Activated T-helper 1 cell treated with Interleukin-2 at 50 U/mL for 16 hours (primary cell): Measurements from ENCODE around the gene KRTAP10-5.
A peak's percentile ranks its signal among the peaks of the same experiment; 100 is the strongest.

Source experiments
- DNase-seq: peaks from one replicate; pipeline ENCODE4 v3.0.0-alpha.2; 2020; ENCODE audit warnings: low read depth

KRTAP10-5 gene

DNA sequence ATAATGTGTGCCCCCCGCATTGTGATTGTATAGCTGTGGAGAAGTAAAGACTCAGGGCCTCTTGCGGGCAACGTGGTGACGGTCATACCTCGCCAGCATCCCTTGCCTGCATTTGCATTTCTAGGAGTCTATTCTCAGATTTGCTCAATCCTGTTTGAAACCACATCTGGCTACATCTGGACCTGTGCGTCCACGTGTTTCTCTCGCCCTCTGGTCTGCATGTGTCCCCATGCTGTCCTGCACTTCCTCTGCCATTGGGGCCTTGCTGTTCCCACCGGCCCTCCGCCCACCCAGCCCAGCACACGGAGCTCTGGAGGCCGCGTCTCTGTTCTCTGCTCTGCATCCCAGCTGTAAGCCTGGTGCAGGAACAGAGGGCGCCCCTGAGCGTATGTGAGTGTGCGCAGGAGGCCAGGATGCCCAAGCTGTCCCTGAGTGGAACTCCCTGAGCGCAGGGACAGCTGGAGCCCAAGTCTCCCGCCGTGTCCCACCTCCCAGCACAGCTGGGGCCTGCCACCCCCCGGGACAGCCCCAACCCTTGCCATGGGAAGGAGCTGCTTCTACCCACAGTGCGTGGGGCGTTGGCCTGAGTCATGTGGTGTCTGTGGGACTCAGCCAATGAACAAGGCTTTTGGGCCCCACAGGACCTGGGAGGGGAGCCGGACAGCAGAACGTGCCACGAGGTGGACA, 30.7 kb downstream of the KRTAP10-5 start:
- no peak for DNase-seq

DNA sequence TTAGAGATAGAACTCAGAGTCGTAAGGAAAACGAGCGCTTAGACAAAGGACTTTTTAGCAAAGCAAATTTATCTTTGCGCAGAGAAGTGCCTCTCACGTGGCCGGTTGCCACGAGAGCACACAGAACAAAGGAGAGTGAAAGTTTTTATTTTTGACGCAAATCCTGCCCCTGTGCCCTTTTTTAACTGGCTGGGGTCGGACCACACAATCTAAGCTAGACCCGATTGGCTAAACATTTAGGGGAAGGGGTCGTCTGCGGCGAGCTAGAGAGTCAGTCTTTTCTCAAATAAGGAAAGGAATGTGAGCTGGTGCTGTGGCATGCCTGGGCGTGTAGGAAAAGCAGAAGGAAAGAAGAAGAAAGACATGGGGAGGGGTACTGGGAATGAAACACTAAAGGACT, 31.5 kb downstream of the KRTAP10-5 start:
- DNase-seq, result no peak

DNA sequence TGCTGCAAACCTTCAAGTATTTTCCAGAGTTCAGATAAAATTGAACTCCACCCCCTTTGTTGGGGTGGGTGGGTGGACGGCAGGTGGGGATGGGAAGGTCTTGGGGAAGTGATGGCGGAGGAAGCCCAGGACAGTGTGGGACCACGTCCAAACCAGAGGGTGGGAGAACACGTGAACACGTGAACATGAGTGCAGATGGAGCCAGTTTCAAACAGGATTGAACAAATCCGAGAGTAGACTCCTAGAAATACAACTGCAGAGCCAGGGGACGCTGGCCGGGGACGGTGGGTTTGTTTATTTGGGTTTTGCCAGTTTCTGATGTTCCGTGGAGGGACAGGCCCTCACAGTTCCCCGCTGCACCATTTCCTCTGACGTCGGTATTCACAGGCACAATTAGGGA, 32.0 kb downstream of the KRTAP10-5 start:
- DNase-seq, result no peak

DNA sequence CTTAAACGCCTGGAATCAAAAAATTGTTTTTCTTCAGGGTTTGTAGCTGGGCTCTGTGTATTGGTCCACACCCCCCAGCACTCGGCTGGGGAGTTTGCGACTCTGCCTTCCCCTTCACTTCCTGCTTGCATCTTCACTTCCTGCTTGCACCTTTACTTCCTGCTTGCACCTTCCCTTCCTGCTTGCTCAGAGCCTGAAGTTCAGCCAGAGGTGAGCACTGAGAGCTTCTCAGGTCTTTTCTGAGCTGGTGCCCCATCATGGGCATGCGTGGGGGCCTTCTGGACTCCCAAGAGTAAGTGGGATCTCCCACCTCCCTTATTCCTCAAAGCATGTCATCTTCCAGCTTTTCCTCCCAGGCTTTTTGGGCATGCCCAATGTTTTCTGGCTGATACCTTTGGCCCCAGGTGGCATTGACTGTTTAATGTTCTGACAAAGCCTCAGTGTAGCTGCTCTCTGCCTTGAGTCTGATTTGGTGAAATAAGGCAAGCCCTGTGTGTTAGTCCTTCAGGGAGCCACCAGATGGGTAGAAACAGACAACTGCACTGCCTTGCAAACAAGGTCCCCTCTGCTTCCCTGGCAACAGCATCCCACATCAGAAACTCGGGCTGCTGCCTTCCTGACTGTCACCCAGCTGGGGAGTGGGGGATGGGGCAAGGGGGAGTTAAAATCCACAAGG, 32.6 kb downstream of the KRTAP10-5 start:
- DNase-seq, result peak; percentile 24

DNA sequence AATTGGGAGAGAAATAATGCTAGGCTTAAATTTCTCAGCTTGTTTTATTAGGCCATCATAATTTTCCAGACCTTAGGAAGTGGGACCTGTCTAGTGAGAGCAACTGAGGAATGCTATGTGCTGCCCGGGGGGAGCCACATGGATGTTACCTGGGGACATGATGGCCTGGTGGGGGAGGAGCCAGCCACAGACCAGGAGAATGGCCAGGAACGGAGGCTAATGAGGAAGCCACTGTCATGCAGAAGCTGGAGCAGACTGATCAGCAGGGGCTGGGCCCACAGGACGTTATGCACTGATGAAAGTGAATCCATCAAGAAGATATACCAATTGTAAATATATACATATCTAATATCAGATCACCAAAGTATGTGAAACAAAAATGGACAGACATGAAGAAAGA, 35.8 kb downstream of the KRTAP10-5 start:
- DNase-seq, result no peak

DNA sequence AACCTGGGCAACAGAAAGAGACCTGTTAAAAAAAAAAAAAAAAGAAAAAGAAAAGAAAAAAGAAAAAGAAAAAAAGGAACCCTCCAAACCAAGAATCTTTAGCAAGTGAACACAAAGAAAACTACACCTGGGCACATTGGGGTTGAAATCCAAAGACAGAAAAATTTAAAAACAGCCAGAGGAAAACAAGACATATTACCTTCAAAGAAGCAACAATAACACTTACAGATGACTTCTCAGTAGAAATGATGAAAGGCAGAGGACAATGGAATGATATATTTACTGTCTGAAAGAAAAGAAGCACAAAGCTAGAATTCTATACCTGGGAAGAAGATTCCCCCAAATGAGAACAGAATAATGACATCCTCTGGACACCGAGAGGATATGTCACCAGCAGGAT, 37.7 kb downstream of the KRTAP10-5 start:
- no peak for DNase-seq

DNA sequence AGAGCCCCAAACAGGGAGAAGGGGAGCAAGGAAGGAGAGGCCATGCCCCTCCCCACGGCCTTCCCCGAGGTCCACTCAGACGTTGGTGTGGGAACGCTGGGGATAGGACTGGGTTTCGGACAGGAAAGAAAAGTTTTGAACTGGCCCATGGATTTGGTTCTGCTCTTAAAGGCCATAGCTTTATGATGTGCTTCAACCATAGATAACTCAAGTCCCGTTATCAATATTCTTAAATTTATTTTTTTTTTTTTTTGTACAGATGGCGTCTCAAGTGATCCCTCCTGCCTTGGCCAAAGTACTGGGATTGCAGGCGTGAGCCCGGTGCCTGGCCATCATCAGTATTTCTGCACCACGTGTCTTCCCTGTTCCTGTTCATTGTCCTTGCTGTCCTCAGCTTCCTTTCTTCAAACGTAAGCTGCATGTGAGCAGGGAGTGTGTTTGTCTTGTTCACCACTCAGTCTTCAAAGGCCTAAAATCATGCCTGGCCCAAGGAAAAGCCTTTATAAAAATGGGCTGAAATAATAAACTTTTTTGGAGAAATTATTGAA, 39.6 kb downstream of the KRTAP10-5 start:
- DNase-seq, result no peak

DNA sequence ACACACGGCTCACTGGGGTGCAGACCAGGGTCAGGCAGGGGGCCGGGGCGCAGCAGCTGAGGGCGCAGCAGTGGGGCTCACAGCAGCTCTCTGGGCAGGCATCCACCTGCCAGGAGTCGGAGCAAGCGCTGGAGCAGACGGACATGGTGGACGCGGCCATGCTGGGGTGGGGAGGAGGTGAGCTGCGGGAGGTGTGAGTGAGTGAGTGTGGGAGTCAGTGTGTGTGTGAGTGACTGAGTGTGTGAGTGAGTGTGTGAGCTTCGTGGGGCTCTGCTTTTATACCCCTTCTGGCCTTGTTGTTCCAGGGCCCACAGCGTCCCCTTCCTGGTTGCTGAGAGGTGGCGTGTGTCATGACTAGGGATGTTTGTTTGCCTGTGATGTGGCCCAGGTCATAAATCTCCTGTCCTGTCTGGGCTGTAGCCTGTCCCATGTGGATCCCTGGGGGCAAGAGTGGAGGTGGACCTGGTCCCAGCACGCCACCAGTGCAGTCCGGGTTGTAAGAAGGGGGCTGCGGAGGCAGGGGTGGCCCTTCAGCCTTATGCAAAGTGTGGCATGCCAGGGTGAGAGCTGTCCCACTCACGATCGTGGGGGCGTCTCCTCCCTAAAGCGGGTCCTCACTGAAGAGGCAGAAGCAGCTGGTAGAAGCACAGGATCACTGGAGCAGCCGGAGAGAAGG, 40.3 kb downstream of the KRTAP10-5 start, which contains the start of gene KRTAP10-1:
Gene KRTAP10-1 (minus strand): TSS at position 205 of the 676 bp plus-strand sequence. CDS start 45 bp downstream, at position 160.
- no peak for DNase-seq

DNA sequence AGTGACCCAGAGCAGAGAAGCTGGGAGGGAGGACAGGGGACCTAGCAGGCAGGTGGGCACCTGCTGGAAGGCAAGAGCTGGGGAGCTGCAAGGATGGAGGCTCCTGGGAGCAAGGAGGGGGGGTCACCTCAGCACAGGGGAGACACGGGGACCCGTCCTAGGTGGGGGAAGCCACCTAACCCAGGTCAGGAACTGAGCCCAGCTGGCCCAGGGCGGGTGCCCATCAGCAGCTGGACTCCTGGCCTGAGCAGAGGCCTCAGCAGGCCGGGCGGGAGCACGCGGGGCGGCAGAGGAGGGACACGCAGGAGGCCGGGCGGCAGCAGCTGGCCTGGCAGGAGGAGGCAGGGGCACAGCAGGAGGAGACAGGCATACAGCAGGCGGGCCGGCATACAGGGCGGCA, 41.4 kb downstream of the KRTAP10-5 start:
- DNase-seq, result no peak

DNA sequence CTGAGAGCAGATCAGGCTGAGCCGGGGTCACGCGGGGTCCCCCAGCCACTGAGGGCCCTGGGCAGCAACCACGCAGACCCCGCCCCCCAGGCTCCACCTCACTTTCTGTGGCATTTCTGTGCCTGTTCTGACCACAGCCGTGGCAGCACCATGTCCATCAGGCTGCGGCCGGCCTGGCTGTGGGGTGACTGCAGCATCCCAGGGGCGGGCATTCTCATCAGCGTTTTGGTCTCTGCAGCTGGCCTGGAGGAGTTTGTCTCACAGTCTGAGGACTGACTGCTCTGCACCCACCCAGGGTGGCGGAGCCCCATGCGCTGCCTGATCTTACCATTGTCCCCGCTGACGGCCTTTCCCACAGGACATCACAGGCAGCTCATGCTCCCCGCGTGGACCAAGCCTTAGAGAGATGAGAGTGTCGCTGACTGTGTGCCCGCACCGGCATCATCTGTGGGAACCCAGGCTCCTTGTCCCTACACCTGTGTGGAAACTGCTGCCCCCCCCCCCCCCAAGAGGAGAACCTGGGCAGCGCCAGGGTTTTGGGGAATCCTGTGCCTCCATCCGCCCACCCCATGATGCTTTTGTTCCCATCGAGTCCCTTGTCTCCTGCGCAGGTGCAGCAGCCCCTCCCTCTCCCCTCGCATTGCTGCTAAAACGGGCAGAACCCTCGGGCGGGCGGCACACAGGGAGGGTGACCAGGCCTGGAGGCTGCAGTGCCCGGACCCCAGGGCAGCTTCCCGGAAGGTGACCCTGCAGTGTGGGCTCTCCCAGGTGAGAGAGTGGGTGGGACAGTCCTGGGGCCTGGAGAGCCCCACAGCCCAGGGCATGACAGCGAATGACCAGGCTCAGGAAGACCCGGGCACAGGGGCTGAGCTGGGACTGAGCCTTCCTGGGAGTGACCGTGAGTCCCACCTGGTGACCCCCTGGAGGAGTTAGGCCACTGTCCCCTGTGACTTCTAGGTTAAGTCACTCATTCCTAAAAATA, 42.2 kb downstream of the KRTAP10-5 start:
- no peak for DNase-seq

DNA sequence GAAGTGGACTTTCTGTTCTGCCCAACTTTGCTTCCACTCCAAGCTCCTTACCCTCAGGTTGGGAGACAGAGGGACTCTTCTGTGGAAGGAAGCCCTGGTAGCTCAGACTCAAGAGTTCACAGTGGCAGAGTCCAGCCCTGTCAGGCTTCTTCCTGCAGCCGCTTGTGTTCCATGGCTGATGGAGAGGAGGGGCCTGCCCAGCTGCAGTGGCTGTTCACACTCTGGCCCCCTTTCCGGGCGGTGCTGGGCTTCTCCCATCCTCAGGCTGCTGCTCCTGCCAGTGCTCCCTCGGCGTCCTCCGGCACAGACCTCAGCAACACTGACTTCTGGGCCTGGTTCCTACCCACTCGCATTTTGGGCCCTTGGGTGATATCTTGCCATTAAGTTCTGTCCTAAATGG, 44.4 kb downstream of the KRTAP10-5 start:
- no peak for DNase-seq

DNA sequence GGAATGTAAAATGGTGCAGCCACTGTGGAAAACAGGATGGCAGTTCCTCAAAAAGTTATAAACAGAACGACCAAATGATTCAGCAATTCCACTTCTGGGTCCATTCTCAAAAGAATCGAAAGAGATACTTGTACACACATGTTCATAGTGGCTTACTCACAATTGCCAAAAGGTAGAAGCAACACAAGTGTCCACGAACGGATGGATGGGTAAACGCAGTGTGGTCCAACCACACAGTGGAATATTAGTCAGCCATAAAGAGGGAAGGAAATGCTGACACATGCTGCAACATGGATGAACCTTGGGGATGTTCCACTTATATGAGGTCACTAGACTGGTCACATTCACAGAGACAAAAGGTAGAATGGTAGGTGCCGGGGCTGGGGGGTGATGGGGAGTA, 45.7 kb downstream of the KRTAP10-5 start:
- DNase-seq, result no peak

DNA sequence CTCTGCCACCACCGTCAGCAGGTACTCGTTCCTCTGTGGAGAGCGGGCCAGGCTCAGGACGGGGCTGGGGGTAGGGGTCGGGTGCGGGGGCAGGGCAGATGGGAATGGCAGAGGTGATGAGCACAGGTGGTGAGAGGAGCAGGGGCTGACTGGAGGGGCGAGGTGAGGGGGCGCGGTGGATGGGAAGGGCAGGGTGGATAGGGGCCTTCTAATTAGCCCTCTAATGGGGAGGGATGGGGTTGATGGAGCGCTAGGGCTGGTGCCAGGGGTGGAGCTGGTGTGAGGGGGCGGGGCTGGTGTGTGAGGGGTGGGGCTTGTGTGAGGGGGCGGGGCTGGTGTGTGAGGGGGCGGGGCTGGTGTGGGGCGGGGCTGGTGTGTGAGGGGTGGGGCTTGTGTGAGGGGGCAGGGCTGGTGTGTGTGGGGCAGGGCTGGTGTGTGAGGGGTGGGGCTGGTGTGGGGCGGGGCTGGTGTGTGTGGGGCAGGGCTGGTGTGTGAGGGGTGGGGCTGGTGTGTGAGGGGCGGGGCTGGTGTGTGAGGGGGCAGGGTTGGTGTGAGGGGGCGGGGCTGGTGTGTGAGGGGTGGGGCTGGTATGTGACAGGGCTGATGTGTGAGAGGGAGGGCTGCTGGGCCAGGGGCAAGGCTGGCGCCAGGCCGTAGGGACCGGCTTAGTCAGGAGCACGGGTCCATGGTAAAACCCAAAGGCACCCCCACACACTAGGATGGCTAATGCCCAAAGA, 46.3 kb downstream of the KRTAP10-5 start:
- DNase-seq, result no peak

DNA sequence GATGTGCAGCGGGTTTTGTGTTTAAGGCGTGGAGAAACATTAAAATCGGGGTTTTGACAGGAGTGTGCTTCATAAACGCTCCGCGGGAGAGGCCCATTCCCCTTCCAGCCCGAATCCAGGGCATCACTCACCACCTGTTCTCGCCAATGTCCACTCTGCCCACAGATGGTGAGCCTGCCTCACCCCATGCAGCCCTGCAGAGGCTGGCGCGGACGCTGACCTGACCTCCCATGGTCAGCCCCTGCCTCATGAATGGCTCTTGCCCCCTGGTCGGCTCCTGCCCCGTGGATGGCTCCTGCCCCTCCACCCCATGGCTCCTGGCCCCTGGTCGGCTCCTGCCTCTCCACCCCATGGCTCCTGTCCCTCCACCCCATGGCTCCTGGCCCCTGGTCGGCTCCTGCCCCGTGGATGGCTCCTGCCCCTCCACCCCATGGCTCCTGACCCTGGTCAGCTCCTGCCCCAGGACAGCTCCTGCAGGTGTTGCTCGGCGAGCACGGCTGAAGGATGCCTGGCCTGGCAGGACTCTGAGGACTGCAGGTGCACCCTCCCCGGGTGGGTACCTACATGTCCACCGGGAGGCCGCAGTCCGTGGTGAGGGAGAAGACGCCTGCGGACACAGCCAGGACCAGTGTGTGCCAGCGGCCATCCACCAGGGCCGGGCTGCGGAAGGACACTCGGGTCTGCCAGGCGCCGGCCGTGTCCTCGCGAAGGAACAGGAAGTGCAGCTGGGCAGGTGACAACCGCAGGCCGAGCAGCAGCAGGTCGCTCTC, 47.1 kb downstream of the KRTAP10-5 start:
- no peak for DNase-seq

DNA sequence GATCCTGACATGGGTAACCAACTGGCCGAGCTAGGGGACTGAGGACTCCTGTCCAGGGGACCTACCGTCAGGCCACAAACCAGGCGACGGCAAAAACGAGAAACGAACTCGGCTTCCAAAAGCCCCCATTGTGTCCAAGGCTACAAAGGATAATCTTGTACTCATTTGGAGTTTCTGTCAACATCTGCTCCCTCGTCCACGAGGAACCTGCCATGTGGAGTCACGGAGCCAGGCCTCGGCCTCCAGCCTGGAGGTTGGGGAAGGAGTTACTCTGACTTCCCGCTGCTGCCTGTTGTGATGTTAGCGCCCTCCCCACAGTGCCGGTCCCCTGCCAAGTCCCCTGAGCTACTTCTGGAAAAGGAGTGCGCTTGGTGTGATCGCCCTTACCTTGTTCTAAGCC, 47.7 kb downstream of the KRTAP10-5 start:
- no peak for DNase-seq

DNA sequence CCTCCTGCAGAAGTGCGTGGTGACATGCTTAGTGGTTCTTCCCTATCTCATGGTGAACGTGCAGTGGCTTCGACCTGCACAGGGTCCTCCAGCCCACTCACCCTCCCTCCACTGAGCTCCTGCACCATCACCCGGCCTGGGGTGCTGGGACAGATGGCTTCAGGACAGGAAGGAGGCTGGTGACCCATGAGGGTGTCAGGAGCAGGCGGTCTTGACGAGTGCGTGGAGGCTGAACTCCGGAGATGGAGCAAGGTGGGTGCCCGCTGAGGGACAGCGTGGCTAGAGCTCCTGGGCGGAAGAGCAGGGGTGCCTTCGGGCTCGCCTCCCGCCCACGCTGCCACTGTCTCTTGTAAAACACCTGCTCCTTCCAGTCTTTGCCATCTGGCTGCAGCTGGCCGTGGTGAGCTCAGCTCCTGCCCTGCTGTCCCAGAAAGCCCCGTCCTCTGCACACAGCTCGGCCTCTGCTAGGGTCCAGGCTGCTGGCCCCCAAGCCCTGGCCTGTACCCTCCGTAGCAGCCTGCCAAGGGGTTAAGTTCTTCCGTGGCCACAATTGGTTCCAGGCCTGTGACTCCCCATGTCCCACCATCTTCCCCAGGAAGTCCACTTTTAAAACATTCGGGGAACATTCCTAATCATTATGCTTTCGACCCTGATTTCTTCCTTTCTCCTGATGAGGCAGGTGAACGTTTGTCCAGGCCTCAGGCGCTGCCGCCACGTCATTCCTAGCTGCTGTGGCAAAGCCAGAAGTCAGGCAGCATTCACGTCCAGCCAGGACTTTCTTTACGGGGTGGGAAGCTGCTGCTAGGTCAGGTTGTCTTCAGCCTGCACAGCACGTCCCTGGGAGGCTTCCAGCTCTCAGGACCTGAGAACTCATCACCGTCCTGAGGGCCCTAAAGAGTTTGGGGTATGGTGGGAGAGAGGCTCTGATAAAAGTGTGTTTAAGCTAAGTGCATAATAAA, 48.5 kb downstream of the KRTAP10-5 start:
- DNase-seq, result no peak

DNA sequence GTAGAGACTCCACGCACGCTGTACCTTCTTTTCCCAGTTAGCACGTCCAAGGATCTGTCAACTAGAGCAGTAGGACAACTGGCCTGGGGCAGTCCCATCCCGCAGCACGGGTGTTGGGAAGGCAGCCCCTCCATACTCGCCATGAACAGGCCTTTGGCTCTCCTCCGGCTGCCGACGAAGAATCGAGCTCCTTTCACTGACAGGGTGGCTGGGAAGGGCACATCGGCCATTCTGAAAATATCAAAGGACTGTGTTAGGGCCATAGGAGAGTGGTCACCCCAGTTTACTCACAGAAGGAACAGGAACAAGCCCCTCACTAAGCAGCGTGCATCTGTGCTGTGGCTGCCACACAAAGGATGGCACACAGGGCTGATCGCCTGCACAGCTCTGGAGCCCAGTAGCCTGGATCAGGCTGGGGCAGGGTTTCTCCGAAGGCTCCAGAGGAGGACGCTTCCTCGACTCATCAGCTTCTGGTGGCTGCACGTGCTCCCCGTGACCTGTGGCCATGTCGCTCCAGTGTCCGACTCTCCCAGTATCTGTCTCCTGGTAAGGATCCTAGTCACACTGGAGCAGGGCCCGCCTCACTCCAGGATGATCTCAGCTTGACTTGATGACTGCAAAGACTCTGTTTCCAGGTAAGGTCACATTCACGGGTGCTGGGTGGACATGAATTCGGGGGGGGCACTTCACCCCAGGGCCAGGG, 49.4 kb downstream of the KRTAP10-5 start:
- no peak for DNase-seq

DNA sequence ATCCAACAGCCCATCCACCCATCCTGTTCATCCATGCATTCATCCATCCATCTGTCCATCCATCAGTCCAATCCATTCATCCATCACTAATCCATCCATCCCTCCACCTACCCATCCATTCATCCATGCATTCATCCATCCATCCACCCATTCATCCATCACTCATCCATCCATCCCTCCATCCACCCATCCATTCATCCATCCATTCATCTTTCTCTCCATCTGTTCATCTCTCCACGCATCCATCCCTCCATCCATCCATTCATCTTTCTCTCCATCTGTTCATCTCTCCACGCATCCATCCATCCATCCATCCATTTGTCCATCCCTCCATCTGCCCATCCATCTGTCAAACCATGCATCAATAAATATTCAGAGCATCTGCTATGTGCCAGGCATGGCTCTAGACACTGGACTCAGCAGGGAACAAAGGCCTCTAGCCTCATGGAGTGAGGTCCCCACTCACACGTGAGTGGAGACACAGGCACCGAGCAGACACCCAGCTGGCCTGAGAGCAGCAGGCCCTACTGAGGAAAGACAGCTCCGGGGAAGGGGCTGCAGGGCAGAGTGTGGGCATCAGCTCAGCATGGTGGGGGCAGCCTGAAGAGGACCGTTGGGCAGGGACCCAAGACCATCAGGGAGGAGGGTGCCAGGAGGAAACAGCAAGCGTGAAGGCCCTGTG, 50.0 kb downstream of the KRTAP10-5 start:
- no peak for DNase-seq
